Lung (tissue), 12 donors: ENCODE data around the gene BTBD19. TPM values are rescaled to one million over a fixed set of nuclear protein-coding genes. Genes with fewer than 3 reads are reported as not detected.

Source experiments
- ATAC-seq: fragments of 200-7000 bp; cut with Tn5 transposase; one replicate; pipeline ENCODE4 v1.9.1; 2020; ENCODE audit warnings: moderate number of reproducible peaks; ENCODE audit not compliant: insufficient read depth, low FRiP score
- DNase-seq, 3 donors: peaks; one replicate each; pipeline ENCODE4 v3.0.0-alpha.2; 2013 to 2017
- H3K27ac ChIP-seq, 2 donors: one replicate each; pipeline ENCODE4 v1.5.1; 2013; ENCODE audit warnings: mild to moderate bottlenecking in 2 of 2, moderate library complexity in 2 of 2, control low read depth in 1 of 2, inconsistent platforms in 1 of 2, low read depth in 1 of 2, low read length in 1 of 2
- H3K27me3 ChIP-seq, 3 donors: one replicate each; pipeline ENCODE4 v1.5.1; 2013; ENCODE audit warnings: low read length in 2 of 3; ENCODE audit not compliant: control insufficient read depth in 3 of 3, insufficient read depth in 3 of 3
- H3K36me3 ChIP-seq, 4 donors: one replicate each; pipeline ENCODE4 v1.5.1; 2013; ENCODE audit warnings: low read length in 4 of 4, mild to moderate bottlenecking in 1 of 4, moderate library complexity in 1 of 4; ENCODE audit not compliant: control insufficient read depth in 4 of 4, insufficient read depth in 4 of 4
- H3K4me1 ChIP-seq, 5 donors: one replicate each; pipeline ENCODE4 v1.5.1; 2013; ENCODE audit warnings: low read length in 5 of 5, mild to moderate bottlenecking in 2 of 5, moderate library complexity in 1 of 5; ENCODE audit not compliant: control insufficient read depth in 5 of 5, insufficient read depth in 5 of 5
- H3K4me3 ChIP-seq: one replicate; pipeline ENCODE4 v1.5.1; 2013; ENCODE audit warnings: mild to moderate bottlenecking, control low read depth, moderate library complexity
- H3K9ac ChIP-seq, 2 donors: one replicate each; pipeline ENCODE4 v1.5.1; 2013; ENCODE audit warnings: low read length in 2 of 2, control low read depth in 1 of 2; ENCODE audit not compliant: insufficient read depth in 1 of 2
- H3K9me3 ChIP-seq, 4 donors: one replicate each; pipeline ENCODE4 v1.5.1; 2013; ENCODE audit warnings: low read length in 3 of 4, mild to moderate bottlenecking in 1 of 4, moderate library complexity in 1 of 4; ENCODE audit not compliant: control insufficient read depth in 4 of 4, insufficient read depth in 3 of 4
- WGBS, 2 donors: extraction: QIAGEN DNeasy Blood & Tissue Kit; methylation state at CpG; one replicate each; pipeline ENCODE4 v1.1.7; 2013; 5-methylcytosine and 5-hydroxymethylcytosine counted together
- polyA plus RNA-seq, 2 donors: library from polyadenylated mRNA; stranded (reverse); fragments of 200-250 nt; gene quantifications; one replicate each; pipeline ENCODE4 v1.2.1, GENCODE V29; 2013
- total RNA-seq, 2 donors: library from RNA; depleted of rRNA in 1 of 2; stranded (reverse); fragments of >200 nt in 1 of 2; gene quantifications; one replicate each; pipeline ENCODE4 v1.2.1, GENCODE V29; 2014 to 2021
- TF ChIP-seq, protein P1 (sequence below): IDR thresholded peaks from 2 replicates; pipeline ENCODE4 v1.5.1; 2012; ENCODE audit warnings: mild to moderate bottlenecking; ENCODE audit errors: control extremely low read depth, extremely low read depth
- donor health status: control.
- donor health status: control.
- donor health status: Bipolar disorder and iron deficiency.
- donor health status: healthy.
- donor health status: DM: yes; HTN: yes; CAD: no.

BTBD19 gene
- total and polyA plus RNA-seq, 4 donors = 5.6 to 20.0 (median 10.4) TPM

DNA sequence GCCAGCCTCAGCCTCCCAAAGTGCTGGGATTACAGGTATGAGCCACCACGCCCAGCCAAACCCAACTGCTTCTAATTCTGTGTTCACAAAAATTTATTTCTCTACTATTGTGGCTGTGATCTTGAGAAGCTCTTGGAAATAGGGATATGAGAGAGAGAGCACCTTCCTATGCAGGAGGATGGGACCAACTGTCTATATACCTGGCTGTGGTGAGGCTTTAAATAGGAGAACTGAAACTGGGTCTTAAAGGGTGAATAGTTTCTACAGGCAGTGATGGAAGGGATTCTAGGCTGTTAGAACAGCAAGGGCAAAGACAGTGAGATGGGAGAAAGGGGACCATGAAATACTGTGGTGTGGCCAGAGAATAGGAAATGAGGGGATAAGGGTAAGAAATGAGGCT, 43.0 kb downstream of the BTBD19 start:
- no peak overlapping the region for H3K27ac ChIP-seq
- H3K4me3 ChIP-seq = no peak overlapping the region
- no peaks in the 10 kb centered on the region for H3K27me3 ChIP-seq
- H3K4me1 ChIP-seq = peaks cover 0 to 24% (median 10%) of the 10 kb centered on the region in 5 donors
- DNase-seq (no peak), ATAC-seq (no peak)
- no peak overlapping the region for H3K9ac ChIP-seq
- 96 to 100% methylated on average over 1 of the region's 1 CpG for WGBS, 2 donors
- H3K36me3 ChIP-seq = peaks cover 0 to 11% (median 4%) of the 10 kb centered on the region in 4 donors
- TF ChIP-seq, protein P1, sequence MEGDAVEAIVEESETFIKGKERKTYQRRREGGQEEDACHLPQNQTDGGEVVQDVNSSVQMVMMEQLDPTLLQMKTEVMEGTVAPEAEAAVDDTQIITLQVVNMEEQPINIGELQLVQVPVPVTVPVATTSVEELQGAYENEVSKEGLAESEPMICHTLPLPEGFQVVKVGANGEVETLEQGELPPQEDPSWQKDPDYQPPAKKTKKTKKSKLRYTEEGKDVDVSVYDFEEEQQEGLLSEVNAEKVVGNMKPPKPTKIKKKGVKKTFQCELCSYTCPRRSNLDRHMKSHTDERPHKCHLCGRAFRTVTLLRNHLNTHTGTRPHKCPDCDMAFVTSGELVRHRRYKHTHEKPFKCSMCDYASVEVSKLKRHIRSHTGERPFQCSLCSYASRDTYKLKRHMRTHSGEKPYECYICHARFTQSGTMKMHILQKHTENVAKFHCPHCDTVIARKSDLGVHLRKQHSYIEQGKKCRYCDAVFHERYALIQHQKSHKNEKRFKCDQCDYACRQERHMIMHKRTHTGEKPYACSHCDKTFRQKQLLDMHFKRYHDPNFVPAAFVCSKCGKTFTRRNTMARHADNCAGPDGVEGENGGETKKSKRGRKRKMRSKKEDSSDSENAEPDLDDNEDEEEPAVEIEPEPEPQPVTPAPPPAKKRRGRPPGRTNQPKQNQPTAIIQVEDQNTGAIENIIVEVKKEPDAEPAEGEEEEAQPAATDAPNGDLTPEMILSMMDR = no peak
- peaks cover 0 to 2% (median 0%) of the 10 kb centered on the region in 4 donors for H3K9me3 ChIP-seq

- H3K27ac ChIP-seq = no peak overlapping the region
- 93 to 96% methylated on average over 6 of the region's 6 CpGs for WGBS, 2 donors
- no peaks in the 10 kb centered on the region for H3K27me3 ChIP-seq
- DNase-seq (no peak), ATAC-seq (no peak)
- TF ChIP-seq, protein P1 = no peak
- peaks cover 0 to 2% (median 0%) of the 10 kb centered on the region in 4 donors for H3K9me3 ChIP-seq
- H3K9ac ChIP-seq = no peak overlapping the region
- peaks cover 0 to 15% (median 10%) of the 10 kb centered on the region in 5 donors for H3K4me1 ChIP-seq
- H3K36me3 ChIP-seq = peaks cover 0 to 14% (median 5%) of the 10 kb centered on the region in 4 donors
- H3K4me3 ChIP-seq = no peak overlapping the region
These were observed 44.9 kb downstream of the BTBD19 start for GRCh38 chr1:44853201-44853600.

GRCh38 chr1:44854970-44855369, 46.6 kb downstream of the BTBD19 start:
- Histone ChIP-seq H3K4me1 (no peaks in the 10 kb centered on the region), H3K36me3 (peaks cover 0 to 12% (median 4%) of the 10 kb centered on the region in 4 donors), H3K27me3 (no peaks in the 10 kb centered on the region), H3K27ac (no peak overlapping the region), H3K9ac (no peak overlapping the region), H3K9me3 (peaks cover 0 to 2% (median 0%) of the 10 kb centered on the region in 4 donors), H3K4me3 (no peak overlapping the region)
- ATAC-seq = no peak
- TF ChIP-seq, protein P1 = no peak
- DNase-seq = no peak
- 58 to 75% methylated on average over 1 of the region's 1 CpG for WGBS, 2 donors

- Histone ChIP-seq H3K36me3 (peaks cover 0 to 7% (median 3%) of the 10 kb centered on the region in 4 donors), H3K9me3 (no peaks in the 10 kb centered on the region), H3K27me3 (no peaks in the 10 kb centered on the region), H3K9ac (no peak overlapping the region), H3K4me3 (no peak overlapping the region), H3K27ac (no peak overlapping the region), H3K4me1 (no peaks in the 10 kb centered on the region)
- TF ChIP-seq, protein P1 = no peak
- WGBS, 2 donors = 78 to 87% methylated on average over 7 of the region's 7 CpGs
- no peak for DNase-seq
- no peak for ATAC-seq
These were observed 47.4 kb downstream of the BTBD19 start for GRCh38 chr1:44855742-44856141.
